ENCODE data around the gene EIF3A. TPM values are rescaled to one million over a fixed set of nuclear protein-coding genes. Genes with fewer than 3 reads are reported as not detected.

EIF3A gene
- total RNA-seq, 6 experiments from 2014 or later, result 132 to 149 (median 139) TPM

DNA sequence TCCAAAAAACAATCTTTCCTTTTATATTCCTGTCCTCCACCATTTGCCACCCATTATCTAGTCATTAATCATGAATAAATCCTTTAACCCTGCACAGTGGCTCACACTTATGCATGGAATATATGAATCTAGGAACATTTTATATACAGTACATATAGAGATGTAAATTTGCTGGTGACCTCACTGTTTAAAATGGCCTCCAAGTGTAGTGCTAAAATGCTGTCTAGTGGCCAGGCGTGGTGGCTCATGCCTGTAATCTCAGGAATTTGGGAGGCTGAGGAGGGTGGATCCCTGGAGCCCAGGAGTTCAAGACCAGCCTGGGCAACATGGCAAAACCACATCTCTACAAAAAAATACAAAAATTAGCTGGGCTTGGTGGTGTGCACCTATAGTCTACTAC, 41.5 kb downstream of the EIF3A start:
- H3K36me3 Mint-ChIP-seq (ENCODE audit: low read depth), result peaks cover 54% of the 10 kb centered on the region
- DNase-seq, result no peak
- H3K4me1 Mint-ChIP-seq (ENCODE audit: low read depth), result peaks cover 5% of the 10 kb centered on the region; the same call in 1 of the 2 replicates
- TF ChIP-seq, protein P1, sequence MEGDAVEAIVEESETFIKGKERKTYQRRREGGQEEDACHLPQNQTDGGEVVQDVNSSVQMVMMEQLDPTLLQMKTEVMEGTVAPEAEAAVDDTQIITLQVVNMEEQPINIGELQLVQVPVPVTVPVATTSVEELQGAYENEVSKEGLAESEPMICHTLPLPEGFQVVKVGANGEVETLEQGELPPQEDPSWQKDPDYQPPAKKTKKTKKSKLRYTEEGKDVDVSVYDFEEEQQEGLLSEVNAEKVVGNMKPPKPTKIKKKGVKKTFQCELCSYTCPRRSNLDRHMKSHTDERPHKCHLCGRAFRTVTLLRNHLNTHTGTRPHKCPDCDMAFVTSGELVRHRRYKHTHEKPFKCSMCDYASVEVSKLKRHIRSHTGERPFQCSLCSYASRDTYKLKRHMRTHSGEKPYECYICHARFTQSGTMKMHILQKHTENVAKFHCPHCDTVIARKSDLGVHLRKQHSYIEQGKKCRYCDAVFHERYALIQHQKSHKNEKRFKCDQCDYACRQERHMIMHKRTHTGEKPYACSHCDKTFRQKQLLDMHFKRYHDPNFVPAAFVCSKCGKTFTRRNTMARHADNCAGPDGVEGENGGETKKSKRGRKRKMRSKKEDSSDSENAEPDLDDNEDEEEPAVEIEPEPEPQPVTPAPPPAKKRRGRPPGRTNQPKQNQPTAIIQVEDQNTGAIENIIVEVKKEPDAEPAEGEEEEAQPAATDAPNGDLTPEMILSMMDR (IDR thresholded peaks at IDR 0.05), result no peak
- peaks cover 7% of the 10 kb centered on the region for H3K27me3 Mint-ChIP-seq (ENCODE audit: insufficient read depth)
- H3K27ac Mint-ChIP-seq, result peak overlapping the region; percentile 11; the same call in 1 of the 2 replicates
- no peak overlapping the region for H3K4me3 Mint-ChIP-seq
- peaks cover 4% of the 10 kb centered on the region; the same call in 1 of the 2 replicates for H3K9me3 Mint-ChIP-seq

DNA sequence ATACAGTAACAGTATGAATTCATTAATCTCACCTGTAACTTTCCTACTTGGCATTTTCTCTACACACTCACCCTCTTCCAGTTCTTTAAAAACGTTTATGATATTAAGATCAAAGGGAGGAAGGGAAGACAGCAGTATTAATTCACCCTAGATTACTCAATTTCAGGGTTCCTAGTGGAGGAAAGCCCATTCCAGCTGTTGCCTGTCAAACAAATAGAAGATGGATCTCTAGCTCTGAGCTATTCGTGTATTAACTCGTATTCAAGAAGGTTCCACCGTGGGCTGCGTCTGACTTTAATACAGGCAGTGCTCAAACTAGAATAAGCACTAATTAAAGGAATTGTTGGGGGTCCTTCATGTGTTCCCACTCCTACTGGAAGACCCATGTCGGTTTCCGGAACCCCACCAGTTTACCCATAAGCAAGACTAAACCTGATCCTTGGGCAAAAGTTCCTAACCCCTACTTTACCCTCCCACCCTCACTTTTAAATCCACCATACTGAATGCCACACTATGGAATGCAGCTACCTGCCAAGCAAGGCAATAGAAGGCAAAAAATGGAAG, 49.0 kb downstream of the EIF3A start:
- peaks cover 16% of the 10 kb centered on the region for H3K4me1 Mint-ChIP-seq (ENCODE audit: low read depth)
- no peaks in the 10 kb centered on the region for H3K9me3 Mint-ChIP-seq
- H3K4me3 Mint-ChIP-seq, result 0 out of 2 replicates have a peak overlapping the region, but pooled peaks have one; percentile 16
- H3K36me3 Mint-ChIP-seq (ENCODE audit: low read depth), result peaks cover 21% of the 10 kb centered on the region
- no peak overlapping the region for H3K27ac Mint-ChIP-seq
- TF ChIP-seq, protein P1 (IDR thresholded peaks at IDR 0.05), result no peak
- H3K27me3 Mint-ChIP-seq (ENCODE audit: insufficient read depth), result peaks cover 8% of the 10 kb centered on the region
- DNase-seq, result no peak

- H3K4me3 Mint-ChIP-seq, result peak overlapping the region; percentile 78
- DNase-seq, result peak; percentile 9
- H3K27me3 Mint-ChIP-seq (ENCODE audit: insufficient read depth), result peaks cover 10% of the 10 kb centered on the region
- H3K9me3 Mint-ChIP-seq, result no peaks in the 10 kb centered on the region
- 0 out of 2 replicates have a peak overlapping the region, but pooled peaks have one; percentile 29 for H3K27ac Mint-ChIP-seq
- peaks cover 24% of the 10 kb centered on the region for H3K4me1 Mint-ChIP-seq (ENCODE audit: low read depth)
- H3K36me3 Mint-ChIP-seq (ENCODE audit: low read depth), result peaks cover 17% of the 10 kb centered on the region
- TF ChIP-seq, protein P1 (IDR thresholded peaks at IDR 0.05), result no peak
Observed at GRCh38 chr10:119030421-119031250, 50.0 kb downstream of the EIF3A start.

GRCh38 chr10:119029613-119030420, 50.8 kb downstream of the EIF3A start, which contains the start of gene NANOS1:
Gene NANOS1, plus strand, starts transcription at chr10:119029714. Its CDS starts 88 bp downstream, at chr10:119029802.
- H3K27ac Mint-ChIP-seq, result no peak within 1 kb of the TSS
- H3K4me1 Mint-ChIP-seq (ENCODE audit: low read depth), result peaks cover 32% of the 10 kb centered on the region

More at GRCh38 chr10:119029613-119030420, 50.8 kb downstream of the EIF3A start, which contains the start of gene NANOS1:
- Mint-ChIP-seq H3K27me3 (ENCODE audit: insufficient read depth) (peaks cover 10% of the 10 kb centered on the region), H3K9me3 (no peaks in the 10 kb centered on the region), H3K36me3 (ENCODE audit: low read depth) (peaks cover 17% of the 10 kb centered on the region), H3K4me3 (peak within 1 kb of the TSS; percentile 78)
- DNase-seq, result no peak
- TF ChIP-seq, protein P1 (IDR thresholded peaks at IDR 0.05), result no peak

All from HFFc6 (cell line).